Measurements from ENCODE around the gene BTF3L4. TPM values are rescaled to one million over a fixed set of nuclear protein-coding genes. Genes with fewer than 3 reads are reported as not detected.

BTF3L4 gene
- total and polyA plus RNA-seq, 2 experiments from 2014 or later: 112 to 154 TPM

DNA sequence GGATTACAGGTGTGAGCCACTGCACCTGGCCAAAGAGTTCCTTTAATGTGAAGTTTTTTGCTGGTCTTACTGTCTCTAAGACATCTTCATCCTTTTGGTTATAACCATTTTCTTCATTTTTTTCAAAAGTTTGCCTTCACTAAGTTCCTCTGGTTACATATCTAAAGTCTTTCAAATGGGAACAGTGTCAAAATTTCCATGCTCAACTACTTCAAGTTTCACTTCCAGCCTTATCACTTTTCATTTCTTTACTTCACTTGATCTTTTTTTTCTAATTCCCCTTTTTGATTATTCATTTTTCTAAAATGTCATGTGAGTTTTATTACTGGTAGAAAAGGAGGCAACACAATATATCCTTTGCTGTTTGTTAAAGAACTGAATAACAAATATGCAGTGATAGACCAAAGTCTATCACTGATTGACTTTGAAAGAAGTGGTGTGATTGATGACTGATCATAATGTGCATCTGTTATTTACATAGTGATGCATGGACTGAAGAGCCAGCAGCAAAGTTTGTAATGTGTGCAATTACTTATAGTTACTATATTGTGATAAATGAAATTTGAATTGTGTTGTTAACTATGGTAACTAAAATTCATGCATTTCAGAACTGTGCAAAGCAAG, 69.8 kb downstream of the BTF3L4 start (continued):
- TF ChIP-seq ZNF114 (CRISPR knock-in tag; IDR thresholded peaks at IDR 0.05) (no peak), POLR2AphosphoS5 (IDR thresholded peaks at IDR 0.05; ENCODE audit: low read depth) (no peak)

DNA sequence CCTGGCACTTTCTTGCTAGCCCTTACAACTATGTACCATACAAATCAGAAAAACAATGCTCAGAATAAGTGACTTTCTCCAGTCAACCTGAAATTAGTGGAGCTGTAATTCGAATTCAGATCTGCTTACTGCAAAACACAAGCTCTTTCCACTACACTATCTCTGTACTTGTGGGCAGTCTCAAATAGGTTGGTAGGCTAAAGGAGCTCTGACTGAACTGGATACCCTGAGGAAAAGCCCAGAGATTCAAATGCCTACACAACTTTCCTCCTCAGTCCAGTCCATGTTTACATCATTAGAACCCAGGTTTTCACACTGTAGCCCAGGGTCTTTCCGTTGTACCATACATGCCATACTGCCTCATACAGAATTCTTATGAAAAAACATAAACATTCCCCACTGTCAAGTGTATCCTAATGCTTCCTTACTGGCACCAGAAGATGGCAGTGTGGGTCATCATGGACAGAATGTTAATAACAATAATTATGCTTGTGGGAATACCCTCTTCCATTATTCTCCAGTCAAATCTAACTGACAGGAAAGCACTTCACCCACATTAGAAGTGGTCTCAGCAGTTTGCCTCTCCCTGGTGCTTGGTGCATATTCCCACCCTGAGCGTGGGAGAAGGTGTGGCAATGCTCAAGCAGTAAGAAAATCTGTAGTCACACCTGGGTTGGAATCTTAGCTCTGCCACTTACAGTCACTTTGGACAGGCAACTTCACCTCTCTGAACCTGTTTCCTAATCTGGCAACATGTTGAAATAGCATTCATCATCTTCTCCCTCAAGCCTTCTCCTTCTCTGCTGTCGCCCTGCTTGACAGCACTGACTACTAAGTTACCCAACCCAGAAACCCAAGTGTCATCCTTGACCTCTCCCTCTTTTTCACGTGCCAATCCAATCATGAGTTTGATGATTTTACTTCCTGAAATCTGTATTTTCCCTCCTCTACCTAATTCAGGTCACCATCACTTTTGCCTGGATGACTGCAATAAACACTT, 71.4 kb downstream of the BTF3L4 start:
- no peaks in the 10 kb centered on the region for H3K36me3 Mint-ChIP-seq (ENCODE audit: low read depth)
- H3K9me3 Mint-ChIP-seq: no peaks in the 10 kb centered on the region
- Histone ChIP-seq H3K4me2 (no peak overlapping the region), H3K27me3 (ENCODE audit: insufficient read depth) (no peaks in the 10 kb centered on the region), H3K36me3 (ENCODE audit: insufficient read depth) (no peaks in the 10 kb centered on the region), H3K79me2 (replicated peaks; ENCODE audit: insufficient read depth) (no peaks in the 10 kb centered on the region), H3K9me2 (ENCODE audit: insufficient read depth) (no peaks in the 10 kb centered on the region), H3K27ac (ENCODE audit: low read depth) (no peak overlapping the region), H4K20me1 (replicated peaks; ENCODE audit: insufficient read depth) (no peaks in the 10 kb centered on the region), H3K4me3 (no peak overlapping the region), H2AFZ (no peak overlapping the region; the same call in 1 of the 2 replicates), H3K4me1 (ENCODE audit: insufficient read depth) (no peaks in the 10 kb centered on the region), H3F3A (replicated peaks; ENCODE audit: low read depth) (no peaks in the 10 kb centered on the region)
- no peak overlapping the region for H3K4me3 Mint-ChIP-seq
- H3K27me3 Mint-ChIP-seq (ENCODE audit: insufficient read depth, low read depth, poor library complexity): no peaks in the 10 kb centered on the region
- TF ChIP-seq, protein P1, sequence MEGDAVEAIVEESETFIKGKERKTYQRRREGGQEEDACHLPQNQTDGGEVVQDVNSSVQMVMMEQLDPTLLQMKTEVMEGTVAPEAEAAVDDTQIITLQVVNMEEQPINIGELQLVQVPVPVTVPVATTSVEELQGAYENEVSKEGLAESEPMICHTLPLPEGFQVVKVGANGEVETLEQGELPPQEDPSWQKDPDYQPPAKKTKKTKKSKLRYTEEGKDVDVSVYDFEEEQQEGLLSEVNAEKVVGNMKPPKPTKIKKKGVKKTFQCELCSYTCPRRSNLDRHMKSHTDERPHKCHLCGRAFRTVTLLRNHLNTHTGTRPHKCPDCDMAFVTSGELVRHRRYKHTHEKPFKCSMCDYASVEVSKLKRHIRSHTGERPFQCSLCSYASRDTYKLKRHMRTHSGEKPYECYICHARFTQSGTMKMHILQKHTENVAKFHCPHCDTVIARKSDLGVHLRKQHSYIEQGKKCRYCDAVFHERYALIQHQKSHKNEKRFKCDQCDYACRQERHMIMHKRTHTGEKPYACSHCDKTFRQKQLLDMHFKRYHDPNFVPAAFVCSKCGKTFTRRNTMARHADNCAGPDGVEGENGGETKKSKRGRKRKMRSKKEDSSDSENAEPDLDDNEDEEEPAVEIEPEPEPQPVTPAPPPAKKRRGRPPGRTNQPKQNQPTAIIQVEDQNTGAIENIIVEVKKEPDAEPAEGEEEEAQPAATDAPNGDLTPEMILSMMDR (conservative IDR thresholded peaks at IDR 0.05; ENCODE audit: low read depth in 2 of 2): peak; percentile 71 to 80
- no peak for TF ChIP-seq STAT1 (IDR thresholded peaks at IDR 0.05; ENCODE audit: unreplicated experiment)
- no peaks in the 10 kb centered on the region for H3K4me1 Mint-ChIP-seq
- ATAC-seq (peak; percentile 63), DNase-seq (ENCODE audit: low spot score) (peak; percentile 35)
- H3K27ac Mint-ChIP-seq: no peak overlapping the region

DNA sequence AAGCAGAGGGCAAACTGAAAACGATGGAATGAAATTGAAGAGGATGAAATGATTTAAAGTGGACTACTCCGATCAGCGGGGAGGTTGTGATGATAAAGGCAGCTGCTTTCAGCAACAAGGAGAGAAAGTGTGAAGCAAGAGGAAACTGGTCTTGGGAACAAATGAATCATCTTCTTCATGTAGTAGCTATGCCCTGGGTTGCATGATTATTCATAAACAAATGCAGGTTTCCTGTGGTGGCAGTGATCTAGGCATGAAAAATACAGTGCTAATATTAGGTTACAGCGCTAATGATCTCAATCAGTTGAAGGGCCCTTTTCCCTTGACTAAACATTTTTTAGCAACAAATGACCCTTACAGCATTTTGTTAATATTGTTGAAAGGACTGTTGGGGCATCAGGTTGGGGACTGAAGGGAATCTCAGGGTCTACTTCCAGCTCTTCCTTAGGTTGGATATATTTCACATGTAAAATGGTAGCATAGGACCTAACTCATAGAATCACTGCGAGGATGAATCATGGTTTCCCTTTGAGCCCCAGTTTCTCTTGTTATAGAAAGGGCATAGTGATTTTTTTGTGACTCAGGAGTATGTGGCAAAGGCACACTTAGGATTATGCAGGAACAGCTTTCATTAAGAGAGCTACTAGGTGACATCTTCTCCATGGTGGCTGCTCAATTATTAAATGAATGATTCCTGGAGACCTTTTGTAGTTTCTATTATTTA, 83.9 kb downstream of the BTF3L4 start:
- H3K4me2 ChIP-seq: no peak overlapping the region
- no peak for ATAC-seq

More for the DNA sequence above, 83.9 kb downstream of the BTF3L4 start:
- DNase-seq (ENCODE audit: low spot score): no peak
- Histone ChIP-seq H3K36me3 (ENCODE audit: insufficient read depth) (no peaks in the 10 kb centered on the region), H3K27ac (ENCODE audit: low read depth) (no peak overlapping the region), H3K27me3 (ENCODE audit: insufficient read depth) (peaks cover 15% of the 10 kb centered on the region; the same call in 1 of the 2 replicates), H3F3A (replicated peaks; ENCODE audit: low read depth) (peaks cover 7% of the 10 kb centered on the region), H3K4me1 (ENCODE audit: insufficient read depth) (peaks cover 4% of the 10 kb centered on the region; the same call in 1 of the 2 replicates), H4K20me1 (replicated peaks; ENCODE audit: insufficient read depth) (0 out of 2 replicates have a peak, but pooled peaks cover 6% of the 10 kb centered on the region), H3K4me3 (no peak overlapping the region), H3K9me2 (ENCODE audit: insufficient read depth) (no peaks in the 10 kb centered on the region), H3K79me2 (replicated peaks; ENCODE audit: insufficient read depth) (peaks cover 21% of the 10 kb centered on the region), H2AFZ (no peak overlapping the region; the same call in 1 of the 2 replicates)
- H3K27me3 Mint-ChIP-seq (ENCODE audit: insufficient read depth, low read depth, poor library complexity): peaks cover 6% of the 10 kb centered on the region
- H3K4me1 Mint-ChIP-seq: peaks cover 10% of the 10 kb centered on the region
- no peak overlapping the region for H3K27ac Mint-ChIP-seq
- TF ChIP-seq EZH2 (IDR thresholded peaks at IDR 0.05; ENCODE audit: low read depth, unreplicated experiment): no peak
- TF ChIP-seq ZNF114 (CRISPR knock-in tag; IDR thresholded peaks at IDR 0.05): no peak
- H3K36me3 Mint-ChIP-seq (ENCODE audit: low read depth): peaks cover 3% of the 10 kb centered on the region; the same call in 1 of the 3 replicates
- H3K9me3 Mint-ChIP-seq: peaks cover 3% of the 10 kb centered on the region; the same call in 1 of the 3 replicates
- H3K4me3 Mint-ChIP-seq: no peak overlapping the region

Other genes with a start within 250 kb of the BTF3L4 start
- 121 and 129 TPM in 2 replicates for gene NRDC, start 177.6 kb upstream of the BTF3L4 start, total RNA-seq (2014; rRNA removed; shearing (Covaris generic))
- gene NRDC, start 177.6 kb upstream of the BTF3L4 start, polyA plus RNA-seq (2016; fragmentation: Nextera tagmentation; extraction: Ambion mirVana): 198 and 217 TPM in 2 replicates
- 34.6 and 37.9 TPM in 2 replicates for gene RAB3B, start 65.6 kb upstream of the BTF3L4 start, total RNA-seq (2014; rRNA removed; shearing (Covaris generic))
- gene RAB3B, start 65.6 kb upstream of the BTF3L4 start, polyA plus RNA-seq (2016; fragmentation: Nextera tagmentation; extraction: Ambion mirVana): 16.3 and 18.3 TPM in 2 replicates
- gene KTI12, start 22.5 kb upstream of the BTF3L4 start, total RNA-seq (2014; rRNA removed; shearing (Covaris generic)): 12.0 and 13.0 TPM in 2 replicates
- gene KTI12, start 22.5 kb upstream of the BTF3L4 start, polyA plus RNA-seq (2016; fragmentation: Nextera tagmentation; extraction: Ambion mirVana): 8.7 and 9.5 TPM in 2 replicates
- 60.9 and 68.9 TPM in 2 replicates for gene TXNDC12, start 1.1 kb upstream of the BTF3L4 start, total RNA-seq (2014; rRNA removed; shearing (Covaris generic))
- 88.2 and 96.6 TPM in 2 replicates for gene TXNDC12, start 1.1 kb upstream of the BTF3L4 start, polyA plus RNA-seq (2016; fragmentation: Nextera tagmentation; extraction: Ambion mirVana)
- 26.5 and 27.3 TPM in 2 replicates for gene ZFYVE9, start 85.8 kb downstream of the BTF3L4 start, total RNA-seq (2014; rRNA removed; shearing (Covaris generic))
- 5.4 and 6.2 TPM in 2 replicates for gene ZFYVE9, start 85.8 kb downstream of the BTF3L4 start, polyA plus RNA-seq (2016; fragmentation: Nextera tagmentation; extraction: Ambion mirVana)